ENCODE data around the gene VAV1. TPM values are rescaled to one million over a fixed set of nuclear protein-coding genes. Genes with fewer than 3 reads are reported as not detected.

Gene VAV1
- total and polyA plus RNA-seq, 9 of the 15 experiments (the other 6 are each of a cell fraction or from before 2014, with no cell fraction given): 0.46 to 20.1 (median 11.1) TPM

- TF ChIP-seq CHD7 (IDR thresholded peaks at IDR 0.05; ENCODE audit: low read depth, low read length) (no peak), ZSCAN29 (IDR thresholded peaks at IDR 0.05) (no peak), PTTG1 (tag; IDR thresholded peaks at IDR 0.05; ENCODE audit: low read depth) (no peak), ZNF57 (CRISPR knock-in tag; IDR thresholded peaks at IDR 0.05) (no peak), TCF15 (CRISPR knock-in tag; IDR thresholded peaks at IDR 0.05) (no peak), IRF1 (CRISPR knock-in tag; IDR thresholded peaks at IDR 0.05; ENCODE audit: borderline replicate concordance) (no peak), ATF1 (CRISPR knock-in tag; IDR thresholded peaks at IDR 0.05) (no peak), ATF1 (tag; IDR thresholded peaks at IDR 0.05) (peak; percentile 40; the same call in 1 of the 2 replicates), GATA2 (CRISPR knock-in tag; IDR thresholded peaks at IDR 0.05) (no peak), ZNF449 (CRISPR knock-in tag; IDR thresholded peaks at IDR 0.05) (no peak), PTBP1 (IDR thresholded peaks at IDR 0.05; ENCODE audit: low read depth, low read length) (peak; percentile 94; the same call in 1 of the 2 replicates), RBFOX2 (IDR thresholded peaks at IDR 0.05; ENCODE audit: low read depth, low read length) (peak; percentile 73), ZNF778 (CRISPR knock-in tag; IDR thresholded peaks at IDR 0.05) (no peak)
Measured at GRCh38 chr19:6772028-6772865, at the start of gene VAV1 (continued).

Data from K562 (cell line).